Measurements from ENCODE around the gene HS3ST6. TPM values are rescaled to one million over a fixed set of nuclear protein-coding genes. Genes with fewer than 3 reads are reported as not detected.

The HS3ST6 gene
- total and polyA plus RNA-seq, 12 donors: 0.07 to 0.11 TPM; not detected in 10

GRCh38 chr16:1915732-1916639 is 2.2 kb downstream of the HS3ST6 start:
- no peaks in the 10 kb centered on the region for H3K36me3 ChIP-seq (replicated peaks in 1 of 2)
- no peak for TF ChIP-seq CTCF (IDR thresholded peaks at IDR 0.05)
- TF ChIP-seq POLR2A (IDR thresholded peaks at IDR 0.05): no peak
- H3K9me3 ChIP-seq (replicated peaks in 1 of 3): no peaks in the 10 kb centered on the region
- 57 to 66% (median 60%) methylated on average over 8 to 25 of the region's 25 CpGs for WGBS, 4 donors
- H3K27me3 ChIP-seq: peaks cover 40% of the 10 kb centered on the region
- intact Hi-C loops (cut with DNase I): no loop called here
- DNase-seq: no peak
- no peak overlapping the region for H3K27ac ChIP-seq
- no peak overlapping the region for H3K4me3 ChIP-seq
- no peaks in the 10 kb centered on the region for H3K4me1 ChIP-seq (replicated peaks in 1 of 2)

GRCh38 chr16:1914988-1915387 is 3.2 kb downstream of the HS3ST6 start:
- TF ChIP-seq CTCF (IDR thresholded peaks at IDR 0.05) (no peak), POLR2A (IDR thresholded peaks at IDR 0.05) (no peak)
- Histone ChIP-seq H3K4me1 (replicated peaks in 1 of 2) (no peaks in the 10 kb centered on the region), H3K36me3 (replicated peaks in 1 of 2) (no peaks in the 10 kb centered on the region), H3K9me3 (replicated peaks in 1 of 3) (no peaks in the 10 kb centered on the region), H3K4me3 (no peak overlapping the region), H3K27me3 (peaks cover 33% of the 10 kb centered on the region), H3K27ac (no peak overlapping the region)
- no peak for DNase-seq
- WGBS, 4 donors: 60 to 82% (median 66%) methylated on average over 6 to 8 of the region's 8 CpGs
- intact Hi-C loops (cut with DNase I): no loop called here

GRCh38 chr16:1914084-1914608 is 4.1 kb downstream of the HS3ST6 start:
- intact Hi-C loops (cut with DNase I): no loop called here
- no peak for DNase-seq
- peaks cover 26% of the 10 kb centered on the region for H3K27me3 ChIP-seq
- no peaks in the 10 kb centered on the region for H3K36me3 ChIP-seq (replicated peaks in 1 of 2)
- H3K4me3 ChIP-seq: no peak overlapping the region
- WGBS, 4 donors: 39 to 65% (median 41%) methylated on average over 4 to 15 of the region's 15 CpGs
- TF ChIP-seq POLR2A (IDR thresholded peaks at IDR 0.05) (no peak), CTCF (IDR thresholded peaks at IDR 0.05) (no peak)
- no peaks in the 10 kb centered on the region for H3K9me3 ChIP-seq (replicated peaks in 1 of 3)
- no peak overlapping the region for H3K27ac ChIP-seq
- no peaks in the 10 kb centered on the region for H3K4me1 ChIP-seq (replicated peaks in 1 of 2)

GRCh38 chr16:1913327-1914083 is 4.7 kb downstream of the HS3ST6 start:
- TF ChIP-seq POLR2A (IDR thresholded peaks at IDR 0.05): no peak
- no peak for TF ChIP-seq CTCF (IDR thresholded peaks at IDR 0.05)
- 43 to 78% (median 64%) methylated on average over 1 to 21 of the region's 21 CpGs for WGBS, 4 donors
- intact Hi-C loops (cut with DNase I): no loop called here
- Histone ChIP-seq H3K4me3 (no peak overlapping the region), H3K9me3 (replicated peaks in 1 of 3) (no peaks in the 10 kb centered on the region), H3K27me3 (peaks cover 21% of the 10 kb centered on the region), H3K36me3 (replicated peaks in 1 of 2) (no peaks in the 10 kb centered on the region), H3K27ac (no peak overlapping the region), H3K4me1 (replicated peaks in 1 of 2) (no peaks in the 10 kb centered on the region)
- no peak for DNase-seq
